ENCODE data around the gene PGRMC2. TPM values are rescaled to one million over a fixed set of nuclear protein-coding genes. Genes with fewer than 3 reads are reported as not detected.
A peak's percentile ranks its signal among the peaks of the same experiment; 100 is the strongest.

Gene PGRMC2
- total RNA-seq, 1 experiment from 2014 or later: 11.4 TPM

DNA sequence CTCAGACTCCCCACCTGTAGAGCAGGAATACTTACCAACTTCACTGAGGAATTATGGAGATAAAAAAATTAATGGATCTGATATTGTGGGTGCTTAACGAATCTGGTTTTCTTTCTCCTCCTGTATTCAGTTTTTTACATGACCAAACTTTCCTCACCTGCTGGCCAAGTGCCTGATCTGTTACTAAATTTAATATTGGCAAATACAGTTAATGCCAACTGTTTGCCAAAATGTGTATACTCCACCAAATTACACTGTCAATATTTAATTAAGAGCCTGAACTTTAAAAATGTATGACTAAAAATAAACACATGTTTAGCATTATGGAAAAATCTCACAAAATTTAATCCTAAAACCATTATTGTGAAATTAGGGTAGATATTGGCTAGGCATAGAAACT, 3.3 kb downstream of the PGRMC2 start:
- Histone ChIP-seq H3K9me3 (ENCODE audit: low read length) (no peaks in the 10 kb centered on the region), H3K36me3 (ENCODE audit: low read depth, low read length) (no peaks in the 10 kb centered on the region; the same call in 1 of the 2 replicates), H3K27ac (ENCODE audit: low read length) (no peak overlapping the region), H3K4me2 (ENCODE audit: low read length) (peak overlapping the region; percentile 92), H3K4me1 (ENCODE audit: insufficient read depth, low read length) (peaks cover 24% of the 10 kb centered on the region), H3K9me2 (replicated peaks; ENCODE audit: low read length) (no peaks in the 10 kb centered on the region), H4K20me1 (ENCODE audit: low read length) (no peaks in the 10 kb centered on the region), H3K79me2 (ENCODE audit: low read length) (peaks cover 89% of the 10 kb centered on the region), H3K27me3 (ENCODE audit: low read length) (no peaks in the 10 kb centered on the region), H3K4me3 (ENCODE audit: low read length) (peak overlapping the region; percentile 89), H3K9ac (ENCODE audit: low read length) (no peak overlapping the region; the same call in 1 of the 2 replicates), H2AFZ (ENCODE audit: low read length) (no peak overlapping the region), H3F3A (ENCODE audit: low read length, unreplicated experiment) (no peaks in the 10 kb centered on the region)
- DNase-seq (peak; percentile 53), ATAC-seq (no peak)
- TF ChIP-seq, protein P1, sequence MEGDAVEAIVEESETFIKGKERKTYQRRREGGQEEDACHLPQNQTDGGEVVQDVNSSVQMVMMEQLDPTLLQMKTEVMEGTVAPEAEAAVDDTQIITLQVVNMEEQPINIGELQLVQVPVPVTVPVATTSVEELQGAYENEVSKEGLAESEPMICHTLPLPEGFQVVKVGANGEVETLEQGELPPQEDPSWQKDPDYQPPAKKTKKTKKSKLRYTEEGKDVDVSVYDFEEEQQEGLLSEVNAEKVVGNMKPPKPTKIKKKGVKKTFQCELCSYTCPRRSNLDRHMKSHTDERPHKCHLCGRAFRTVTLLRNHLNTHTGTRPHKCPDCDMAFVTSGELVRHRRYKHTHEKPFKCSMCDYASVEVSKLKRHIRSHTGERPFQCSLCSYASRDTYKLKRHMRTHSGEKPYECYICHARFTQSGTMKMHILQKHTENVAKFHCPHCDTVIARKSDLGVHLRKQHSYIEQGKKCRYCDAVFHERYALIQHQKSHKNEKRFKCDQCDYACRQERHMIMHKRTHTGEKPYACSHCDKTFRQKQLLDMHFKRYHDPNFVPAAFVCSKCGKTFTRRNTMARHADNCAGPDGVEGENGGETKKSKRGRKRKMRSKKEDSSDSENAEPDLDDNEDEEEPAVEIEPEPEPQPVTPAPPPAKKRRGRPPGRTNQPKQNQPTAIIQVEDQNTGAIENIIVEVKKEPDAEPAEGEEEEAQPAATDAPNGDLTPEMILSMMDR (conservative IDR thresholded peaks at IDR 0.05; ENCODE audit: low read depth, low read length): no peak
- CTCF ChIA-PET: no interaction called here
- POLR2A ChIA-PET (ENCODE audit: unreplicated experiment): no interaction called here
- intact Hi-C loops (cut with micrococcal nuclease): loop anchor here (1.0 to 10.0 kb wide), 5 partner anchors 36 to 220 kb away; partner anchors contain the start of gene LARP1B
- BruUV-seq (replicated peaks): no TSS peak

DNA sequence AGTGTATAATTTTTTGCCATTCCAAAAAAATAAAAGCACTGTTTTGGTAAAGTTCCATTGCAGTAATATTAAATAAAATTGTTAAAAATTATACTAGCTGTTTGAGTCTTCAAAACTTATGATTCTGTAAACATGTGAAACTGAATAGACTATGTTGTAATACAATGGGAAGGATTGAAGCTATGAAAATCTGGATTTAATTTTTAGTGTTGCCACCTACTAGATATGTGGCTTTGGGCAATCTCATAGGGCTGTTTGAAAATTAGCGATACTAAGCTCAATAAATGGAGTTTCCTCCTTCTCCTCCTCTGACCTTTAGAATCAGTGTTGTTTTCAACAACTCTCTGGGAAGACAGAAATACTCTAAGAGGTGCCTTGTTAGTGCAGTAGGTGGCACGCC, 4.5 kb downstream of the PGRMC2 start:
- ATAC-seq: no peak
- no TSS peak for BruUV-seq (replicated peaks)
- Histone ChIP-seq H3K9me3 (ENCODE audit: low read length) (no peaks in the 10 kb centered on the region), H3K27ac (ENCODE audit: low read length) (no peak overlapping the region), H3K9me2 (replicated peaks; ENCODE audit: low read length) (no peaks in the 10 kb centered on the region), H4K20me1 (ENCODE audit: low read length) (no peaks in the 10 kb centered on the region), H2AFZ (ENCODE audit: low read length) (no peak overlapping the region), H3K79me2 (ENCODE audit: low read length) (peaks cover 93% of the 10 kb centered on the region), H3F3A (ENCODE audit: low read length, unreplicated experiment) (no peaks in the 10 kb centered on the region), H3K9ac (ENCODE audit: low read length) (no peak overlapping the region), H3K4me2 (ENCODE audit: low read length) (no peak overlapping the region), H3K4me3 (ENCODE audit: low read length) (no peak overlapping the region), H3K27me3 (ENCODE audit: low read length) (no peaks in the 10 kb centered on the region), H3K4me1 (ENCODE audit: insufficient read depth, low read length) (peaks cover 17% of the 10 kb centered on the region), H3K36me3 (ENCODE audit: low read depth, low read length) (no peaks in the 10 kb centered on the region; the same call in 1 of the 2 replicates)
- intact Hi-C loops (cut with micrococcal nuclease): loop anchor here (10.0 kb wide), 2 partner anchors 88 to 218 kb away; partner anchors contain the start of gene LARP1B
- POLR2A ChIA-PET (ENCODE audit: unreplicated experiment): no interaction called here
- no peak for TF ChIP-seq EZH2 (IDR thresholded peaks at IDR 0.05; ENCODE audit: low read length, unreplicated experiment)
- TF ChIP-seq, protein P1 (conservative IDR thresholded peaks at IDR 0.05; ENCODE audit: low read depth, low read length): no peak
- no peak for TF ChIP-seq EZH2phosphoT487 (IDR thresholded peaks at IDR 0.05; ENCODE audit: borderline replicate concordance, low read length)
- DNase-seq: no peak
- CTCF ChIA-PET: no interaction called here

DNA sequence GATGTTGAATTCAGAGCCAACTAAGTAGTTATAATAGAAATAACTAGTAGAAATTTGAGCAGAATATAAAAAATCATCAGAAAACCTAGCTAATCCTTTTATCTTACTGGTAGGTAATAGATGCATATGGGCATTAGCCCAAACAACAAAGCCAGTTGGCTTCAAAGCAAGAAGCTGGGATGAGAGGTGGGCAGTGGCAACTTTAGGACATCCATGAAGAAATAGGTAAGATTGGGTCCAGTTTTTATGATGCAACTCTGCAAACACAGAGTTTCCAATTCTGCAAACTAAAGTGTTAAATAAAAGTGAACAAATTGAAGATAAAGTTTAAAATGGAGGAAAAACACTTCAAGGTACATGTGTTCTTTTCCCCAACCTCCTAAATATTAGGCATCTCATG, 5.1 kb downstream of the PGRMC2 start:
- H3K4me1 ChIP-seq (ENCODE audit: insufficient read depth, low read length): peaks cover 17% of the 10 kb centered on the region
- intact Hi-C loops (cut with micrococcal nuclease): loop anchor here (10.0 kb wide), 2 partner anchors 88 to 218 kb away; partner anchors contain the start of gene LARP1B
- H3K9me2 ChIP-seq (replicated peaks; ENCODE audit: low read length): no peaks in the 10 kb centered on the region
- H3K79me2 ChIP-seq (ENCODE audit: low read length): peaks cover 98% of the 10 kb centered on the region
- no peak overlapping the region for H3K4me3 ChIP-seq (ENCODE audit: low read length)
- no peaks in the 10 kb centered on the region for H3F3A ChIP-seq (ENCODE audit: low read length, unreplicated experiment)
- no peak for DNase-seq
- no peak overlapping the region for H3K4me2 ChIP-seq (ENCODE audit: low read length)
- no peaks in the 10 kb centered on the region for H4K20me1 ChIP-seq (ENCODE audit: low read length)
- TF ChIP-seq EZH2phosphoT487 (IDR thresholded peaks at IDR 0.05; ENCODE audit: borderline replicate concordance, low read length): no peak
- ChIA-PET CTCF (no interaction called here), POLR2A (ENCODE audit: unreplicated experiment) (no interaction called here)
- no TSS peak for BruUV-seq (replicated peaks)
- H3K27ac ChIP-seq (ENCODE audit: low read length): no peak overlapping the region
- no peak for ATAC-seq
- no peaks in the 10 kb centered on the region for H3K27me3 ChIP-seq (ENCODE audit: low read length)
- no peak overlapping the region for H2AFZ ChIP-seq (ENCODE audit: low read length)
- H3K9ac ChIP-seq (ENCODE audit: low read length): no peak overlapping the region
- H3K9me3 ChIP-seq (ENCODE audit: low read length): no peaks in the 10 kb centered on the region
- H3K36me3 ChIP-seq (ENCODE audit: low read depth, low read length): no peaks in the 10 kb centered on the region; the same call in 1 of the 2 replicates

Data from PC-3 (cell line).